HG03159 (cell line): ENCODE data around the gene RPS2.
"Not testable (repeated sequence)": the region's sequence is repeated elsewhere in the genome, so short reads cannot be mapped to it uniquely, and the experiment has no call there.

ENCODE experiments used
- ATAC-seq: cut with Tn5 transposase; IDR thresholded peaks from one replicate; pipeline ENCODE4 v1.9.1; 2021; ENCODE audit warnings: mild to moderate bottlenecking, moderate library complexity; ENCODE audit not compliant: unreplicated experiment

Gene RPS2

DNA sequence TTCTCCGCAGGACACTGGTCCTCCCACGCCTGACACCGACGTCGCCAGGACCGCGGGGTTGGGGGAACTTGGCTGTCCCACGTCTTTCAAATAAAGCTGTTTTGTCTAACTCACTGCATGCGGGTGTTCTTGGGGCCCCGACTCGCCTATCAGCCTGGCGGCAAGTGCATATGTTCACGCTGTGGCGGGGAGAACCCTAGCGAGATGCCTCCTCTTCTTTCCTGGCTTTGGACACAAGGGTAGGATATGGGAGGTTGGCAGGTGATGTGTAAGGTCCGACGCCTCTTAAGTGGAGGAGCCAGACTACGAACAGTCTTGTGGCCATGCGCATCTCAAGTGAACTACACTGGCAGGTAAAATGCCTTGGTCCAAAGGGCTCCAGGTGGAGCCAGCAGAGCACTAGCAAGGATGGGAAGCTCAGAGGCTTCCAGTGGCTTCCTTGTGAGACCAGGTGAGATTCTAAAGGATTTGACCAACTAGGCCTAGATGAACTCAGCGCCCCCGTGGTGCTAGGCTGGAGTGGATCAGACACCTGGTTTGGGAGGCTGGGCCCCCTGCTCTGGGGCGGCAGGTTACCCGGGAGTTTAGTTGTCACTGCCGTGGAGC is 873 bp upstream of the RPS2 start:
- peak; percentile 2 for ATAC-seq

GRCh38 chr16:1963806-1964505 is 670 bp downstream of the RPS2 start:
- ATAC-seq: no peak

GRCh38 chr16:1962161-1963153 is 2.2 kb downstream of the RPS2 start:
- not testable (repeated sequence) for ATAC-seq

DNA sequence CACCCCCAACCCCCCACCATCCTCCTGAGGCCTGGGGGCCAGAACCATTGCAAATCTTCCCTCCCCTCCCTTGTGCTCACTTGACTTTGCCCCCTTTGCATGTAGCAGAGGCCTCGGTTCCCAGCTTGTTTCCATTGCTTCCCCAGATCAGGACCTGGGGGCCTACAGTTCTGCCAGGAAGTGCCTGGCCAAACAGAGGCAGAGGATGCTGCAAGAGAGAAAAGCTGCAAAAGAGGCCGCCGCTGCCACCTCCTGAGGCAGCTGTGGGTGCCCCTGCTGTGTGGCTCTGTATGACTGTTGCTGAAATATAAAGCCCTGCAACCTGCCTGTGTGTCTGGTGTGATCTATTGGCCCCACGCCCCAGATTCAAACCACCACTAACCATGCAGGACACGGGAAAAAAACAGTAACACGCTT is 3.0 kb downstream of the RPS2 start:
- no peak for ATAC-seq

- ATAC-seq: no peak
Observed at GRCh38 chr16:1960665-1961630, 3.7 kb downstream of the RPS2 start.

GRCh38 chr16:1959269-1960039 is 5.2 kb downstream of the RPS2 start, which contains the start of gene NDUFB10:
NDUFB10 (plus strand) TSS chr16:1959538; CDS start chr16:1959625, 87 bp downstream.
- ATAC-seq: peak; percentile 63

DNA sequence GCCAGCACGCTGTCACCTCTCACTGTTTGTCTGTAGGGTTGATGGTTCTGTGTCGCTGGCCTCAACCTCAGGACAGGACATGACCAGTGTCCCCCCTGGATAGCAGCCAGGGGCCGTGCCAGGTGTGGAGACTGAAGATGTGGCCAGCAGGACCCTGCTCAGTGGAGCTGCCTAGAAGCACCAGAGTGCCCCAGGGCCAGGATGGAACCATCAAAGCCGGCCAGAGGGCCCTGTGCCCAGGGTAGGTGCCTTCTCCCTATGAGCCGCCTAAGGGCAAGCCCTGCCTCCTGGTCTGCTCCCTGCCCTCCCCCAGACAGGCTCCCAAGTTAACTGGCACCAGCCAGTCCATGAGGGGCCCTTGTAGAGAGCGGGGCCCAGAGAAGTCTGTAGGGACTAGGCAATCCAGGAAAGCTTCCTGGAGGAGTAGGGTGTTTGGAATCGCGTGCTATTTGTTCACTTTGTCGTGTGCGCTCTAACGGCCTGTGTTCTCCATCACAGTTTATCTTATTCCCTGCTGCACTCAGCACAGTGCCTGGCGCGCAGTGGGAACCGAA is 5.8 kb downstream of the RPS2 start:
- ATAC-seq: no peak

GRCh38 chr16:1958143-1958491 is 6.5 kb downstream of the RPS2 start:
- ATAC-seq: not testable (repeated sequence)

- ATAC-seq: not testable (repeated sequence)
Observed at GRCh38 chr16:1957434-1958142, 7.0 kb downstream of the RPS2 start.

DNA sequence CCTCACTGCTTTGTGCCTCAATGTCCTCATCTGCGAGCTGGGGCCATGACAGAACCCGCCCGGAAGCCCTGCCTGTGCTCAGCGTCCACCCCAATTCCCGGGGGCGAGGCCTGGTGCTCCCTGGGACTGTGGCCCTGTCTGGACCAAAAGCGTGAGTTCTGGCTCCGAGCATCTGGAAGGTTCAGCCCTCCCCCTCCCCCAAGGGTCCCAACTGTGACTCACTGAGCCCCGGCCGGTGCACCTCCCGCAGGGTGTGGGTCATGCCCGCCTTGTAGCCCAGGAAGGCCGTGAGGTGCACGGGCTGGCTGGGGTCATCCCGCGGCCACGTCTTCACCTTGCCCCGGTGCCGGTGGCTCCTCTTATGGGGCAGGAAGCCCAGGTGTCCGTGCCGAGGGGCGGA is 10.9 kb downstream of the RPS2 start:
- ATAC-seq: no peak

DNA sequence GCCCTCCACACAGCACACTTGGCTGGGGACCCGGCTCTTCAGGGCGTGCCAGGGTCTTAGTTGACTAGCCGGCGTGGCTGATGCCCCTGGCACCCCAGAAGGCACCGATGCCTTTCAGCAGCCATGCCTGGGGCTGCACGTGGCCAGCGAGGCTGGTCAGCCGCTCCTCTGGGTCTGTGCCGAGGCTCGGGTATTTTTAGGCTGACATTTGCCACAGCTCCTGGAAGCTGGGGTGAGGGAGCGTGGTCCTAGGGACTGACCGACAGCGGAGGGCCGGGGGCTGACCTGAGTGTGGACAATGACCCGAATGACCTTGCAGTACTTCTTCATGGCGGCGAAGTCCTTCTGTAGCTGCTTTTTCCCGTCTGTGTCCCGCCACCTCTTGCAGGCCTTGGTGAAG is 14.1 kb downstream of the RPS2 start:
- ATAC-seq: no peak

- ATAC-seq: no peak
Observed at GRCh38 chr16:1950047-1950446, 14.6 kb downstream of the RPS2 start.

- no peak for ATAC-seq
Observed at GRCh38 chr16:1949507-1949906, 15.1 kb downstream of the RPS2 start.

DNA sequence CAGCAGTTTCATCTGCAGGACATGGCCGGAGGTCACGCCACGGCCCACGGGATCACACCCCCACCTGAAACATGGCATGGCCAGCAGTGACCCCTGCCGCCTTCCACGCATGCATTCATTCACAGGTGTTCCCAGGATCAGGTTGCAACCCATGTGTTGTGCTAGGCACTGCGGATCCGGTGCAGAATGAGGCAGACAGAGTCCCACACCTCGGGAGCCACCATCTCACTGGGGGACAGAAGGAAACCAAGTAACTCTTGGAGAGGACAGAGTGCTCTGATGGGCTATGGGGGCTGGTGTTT is 17.3 kb downstream of the RPS2 start:
- no peak for ATAC-seq

DNA sequence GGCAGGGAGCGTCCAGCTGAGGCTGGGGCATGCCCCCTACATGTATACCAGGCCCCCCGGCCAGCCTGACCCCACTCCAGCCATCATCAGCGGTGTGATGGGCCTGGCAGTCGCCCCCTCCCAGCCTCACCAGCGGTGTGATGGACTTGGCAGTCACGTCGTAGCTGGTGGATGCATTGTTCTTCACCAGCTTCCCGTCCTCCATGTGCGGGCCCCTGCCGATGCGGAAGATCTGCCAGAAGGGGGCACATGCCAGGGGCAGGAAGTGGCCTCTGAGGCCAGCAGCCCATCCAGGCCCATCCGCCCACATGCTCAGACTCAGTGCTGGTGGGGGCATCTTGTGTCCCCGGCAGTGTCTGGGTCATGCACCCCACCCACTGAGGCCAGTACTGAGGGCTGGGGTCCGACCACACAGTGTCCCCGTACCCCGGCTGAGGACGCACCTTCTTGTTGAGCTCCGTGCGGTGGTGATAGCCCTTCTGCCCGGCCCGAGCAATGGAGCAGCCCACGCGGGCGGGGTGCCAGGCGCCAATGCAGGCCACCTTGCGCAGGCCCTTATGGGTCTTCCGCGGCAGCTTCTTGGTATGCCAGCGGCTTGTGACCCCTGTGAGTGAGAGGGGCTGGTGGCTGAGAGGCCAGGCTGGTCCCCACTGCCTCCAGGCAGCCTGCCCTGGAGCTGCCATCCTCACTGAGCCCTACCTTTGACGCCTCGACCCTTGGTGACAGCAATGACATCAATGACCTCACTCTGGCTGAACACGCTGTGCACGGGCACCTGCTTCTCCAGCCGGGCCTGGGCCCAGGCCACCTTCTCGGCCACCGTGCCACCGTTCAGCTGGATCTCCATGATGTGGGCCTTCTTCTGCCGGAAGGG is 17.9 kb downstream of the RPS2 start:
- no peak for ATAC-seq

- no peak for ATAC-seq
Observed at GRCh38 chr16:1945559-1946391, 18.9 kb downstream of the RPS2 start.

GRCh38 chr16:1944612-1945199 is 19.9 kb downstream of the RPS2 start:
- no peak for ATAC-seq
